ENCODE results near the gene PPFIA4.

The PPFIA4 gene

GRCh38 chr1:203103216-203103615 lies 76.9 kb downstream of the PPFIA4 start:
- no peak for DNase-seq (ENCODE audit: low spot score)

- no peak for DNase-seq (ENCODE audit: low spot score)
Observed at GRCh38 chr1:203103829-203104495, 77.7 kb downstream of the PPFIA4 start.

GRCh38 chr1:203104789-203105390 lies 78.6 kb downstream of the PPFIA4 start:
- no peak for DNase-seq (ENCODE audit: low spot score)

- no peak for DNase-seq (ENCODE audit: low spot score)
Observed at GRCh38 chr1:203112475-203112874, 86.2 kb downstream of the PPFIA4 start.

- no peak for DNase-seq (ENCODE audit: low spot score)
Observed at GRCh38 chr1:203113308-203113707, 87.0 kb downstream of the PPFIA4 start.

- no peak for DNase-seq (ENCODE audit: low spot score)
Observed at GRCh38 chr1:203114202-203114601, 87.9 kb downstream of the PPFIA4 start.

- DNase-seq (ENCODE audit: low spot score), result no peak
Observed at GRCh38 chr1:203116091-203116820, 90.0 kb downstream of the PPFIA4 start.

- DNase-seq (ENCODE audit: low spot score), result no peak
Observed at GRCh38 chr1:203117611-203118575, 91.6 kb downstream of the PPFIA4 start.

- DNase-seq (ENCODE audit: low spot score), result no peak
Observed at GRCh38 chr1:203120325-203121153, 94.2 kb downstream of the PPFIA4 start.

GRCh38 chr1:203121186-203122015 lies 95.1 kb downstream of the PPFIA4 start:
- no peak for DNase-seq (ENCODE audit: low spot score)

- no peak for DNase-seq (ENCODE audit: low spot score)
Observed at GRCh38 chr1:203122159-203122558, 95.9 kb downstream of the PPFIA4 start.

GRCh38 chr1:203124011-203124410 lies 97.7 kb downstream of the PPFIA4 start:
- DNase-seq (ENCODE audit: low spot score), result no peak

GRCh38 chr1:203124546-203125317 lies 98.4 kb downstream of the PPFIA4 start:
- DNase-seq (ENCODE audit: low spot score), result no peak

GRCh38 chr1:203126151-203126865 lies 100.0 kb downstream of the PPFIA4 start:
- no peak for DNase-seq (ENCODE audit: low spot score)

- no peak for DNase-seq (ENCODE audit: low spot score)
Observed at GRCh38 chr1:203126866-203127665, 100.8 kb downstream of the PPFIA4 start.

GRCh38 chr1:203127666-203128430 lies 101.6 kb downstream of the PPFIA4 start, which contains the start of gene ADORA1:
ADORA1 (plus strand) TSS chr1:203127726; CDS start chr1:203128842, 1,116 bp downstream.
- DNase-seq (ENCODE audit: low spot score), result no peak

- no peak for DNase-seq (ENCODE audit: low spot score)
Observed at GRCh38 chr1:203128431-203128715, 102.1 kb downstream of the PPFIA4 start.

Measured in hematopoietic multipotent progenitor cell treated with erythropoietin and hydrocortisone succinate and interleukin-3 and kit ligand, for 15 days (in vitro differentiated cells).